Neural cell (in vitro differentiated cells): ENCODE measurements around the gene TCF23. TPM values are rescaled to one million over a fixed set of nuclear protein-coding genes. Genes with fewer than 3 reads are reported as not detected.

Source experiments
- H2AFZ ChIP-seq: fragments of 200-600, 300-800 bp; sonication (generic), shearing (Covaris generic); 2 replicates; pipeline ENCODE4 v1.6.0; 2014; ENCODE audit warnings: low read depth, mild to moderate bottlenecking, antibody characterized with exemption, low read length, moderate library complexity
- H3F3A ChIP-seq: fragments of 200-600 bp; shearing (Covaris generic); 2 replicates; pipeline ENCODE4 v1.6.1; 2016; ENCODE audit warnings: mild to moderate bottlenecking, moderate library complexity, mixed read lengths, antibody characterized with exemption, low read length; ENCODE audit not compliant: insufficient read depth, poor library complexity, severe bottlenecking
- H3K27ac ChIP-seq: fragments of 200-600, 300-800 bp; sonication (generic), shearing (Covaris generic); 2 replicates; pipeline ENCODE4 v1.5.1; 2014; ENCODE audit warnings: mild to moderate bottlenecking, low read length, moderate library complexity
- H3K27me3 ChIP-seq: fragments of 300-800, 200-600 bp; sonication (generic), shearing (Covaris generic); 2 replicates; pipeline ENCODE4 v1.6.0; 2014; ENCODE audit warnings: mild to moderate bottlenecking, low read depth, low read length, moderate library complexity; ENCODE audit not compliant: insufficient read depth
- H3K36me3 ChIP-seq: fragments of 300-800, 200-600 bp; sonication (generic), shearing (Covaris generic); 2 replicates; pipeline ENCODE4 v1.5.1; 2014; ENCODE audit warnings: mild to moderate bottlenecking, antibody characterized with exemption, low read length, moderate library complexity; ENCODE audit not compliant: insufficient read depth
- H3K4me2 ChIP-seq: fragments of 300-800, 200-600 bp; sonication (generic), shearing (Covaris generic); 2 replicates; pipeline ENCODE4 v1.6.0; 2014; ENCODE audit warnings: mild to moderate bottlenecking, low read length
- H3K4me3 ChIP-seq: fragments of 300-800, 200-600 bp; sonication (generic), shearing (Covaris generic); 2 replicates; pipeline ENCODE4 v1.5.1; 2014; ENCODE audit warnings: mild to moderate bottlenecking, low read length, moderate library complexity
- H3K79me2 ChIP-seq: fragments of 200-600 bp; shearing (Covaris generic); replicated peaks from 2 replicates; pipeline ENCODE4 v1.6.0; 2014; ENCODE audit warnings: mild to moderate bottlenecking, low read length, moderate library complexity; ENCODE audit not compliant: insufficient read depth
- H3K9ac ChIP-seq: fragments of 300-800, 200-600 bp; sonication (generic), shearing (Covaris generic); 2 replicates; pipeline ENCODE4 v1.6.1; 2016; ENCODE audit warnings: mild to moderate bottlenecking, low read length, mixed read lengths
- H3K9me2 ChIP-seq: fragments of 200-600 bp; shearing (Covaris generic); 2 replicates; pipeline ENCODE4 v1.6.1; 2016; ENCODE audit warnings: mild to moderate bottlenecking, low read length, mixed read lengths; ENCODE audit not compliant: insufficient read depth
- H3K9me3 ChIP-seq: fragments of 200-600, 300-800 bp; sonication (generic), shearing (Covaris generic); 2 replicates; pipeline ENCODE4 v1.6.1; 2016; ENCODE audit warnings: mild to moderate bottlenecking, mixed run types, low read length, moderate library complexity, mixed read lengths
- H4K20me1 ChIP-seq: fragments of 200-600 bp; shearing (Covaris generic); 2 replicates; pipeline ENCODE4 v1.6.1; 2016; ENCODE audit warnings: mild to moderate bottlenecking, mixed run types; ENCODE audit not compliant: insufficient read depth
- EP300 ChIP-seq: fragments of 450-650 bp; conservative IDR thresholded peaks from 2 replicates; pipeline ENCODE4 v1.6.1; 2014; ENCODE audit warnings: antibody characterized with exemption, mild to moderate bottlenecking, moderate library complexity; ENCODE audit not compliant: poor library complexity, severe bottlenecking
- EZH2 ChIP-seq: fragments of 200-600, 300-800 bp; shearing (Covaris generic), sonication (generic); IDR thresholded peaks from 2 replicates; pipeline ENCODE4 v1.6.1; 2014; ENCODE audit warnings: antibody characterized with exemption, low read length, borderline replicate concordance, mild to moderate bottlenecking; ENCODE audit not compliant: insufficient read depth, poor library complexity, severe bottlenecking
- MXI1 ChIP-seq: fragments of 450-650 bp; conservative IDR thresholded peaks from 2 replicates; pipeline ENCODE4 v1.6.1; 2014; ENCODE audit warnings: antibody characterized with exemption, mild to moderate bottlenecking; ENCODE audit not compliant: poor library complexity, severe bottlenecking
- POLR2AphosphoS5 ChIP-seq: IDR thresholded peaks from 2 replicates; pipeline ENCODE4 v1.6.1; 2012
- RAD21 ChIP-seq: fragments of 450-650 bp; conservative IDR thresholded peaks from 2 replicates; pipeline ENCODE4 v1.6.1; 2014; ENCODE audit warnings: antibody characterized with exemption, mild to moderate bottlenecking, moderate library complexity
- SMC3 ChIP-seq: fragments of 450-650 bp; conservative IDR thresholded peaks from 2 replicates; pipeline ENCODE4 v1.6.1; 2014; ENCODE audit warnings: antibody characterized with exemption, mild to moderate bottlenecking, moderate library complexity; ENCODE audit not compliant: poor library complexity
- TAF1 ChIP-seq: IDR thresholded peaks from 2 replicates; pipeline ENCODE4 v1.6.1; 2012; ENCODE audit warnings: low read depth
- polyA plus RNA-seq: library from polyadenylated mRNA; depleted of rRNA; stranded (reverse); fragments of >200 nt; gene quantifications from 2 replicates; pipeline ENCODE4 v1.2.3, GENCODE V29; 2014
- TF ChIP-seq, protein P1 (sequence below): fragments of 450-650 bp; IDR thresholded peaks from 2 replicates; pipeline ENCODE4 v1.5.1; 2014; ENCODE audit warnings: antibody characterized with exemption, mild to moderate bottlenecking, moderate library complexity; ENCODE audit not compliant: poor library complexity, severe bottlenecking
- TF ChIP-seq, protein P2 (sequence below): IDR thresholded peaks from 2 replicates; pipeline ENCODE4 v1.6.1; 2012; ENCODE audit warnings: borderline replicate concordance

TCF23 gene
- polyA plus RNA-seq, 1 donor from 2014 or later = not detected

DNA sequence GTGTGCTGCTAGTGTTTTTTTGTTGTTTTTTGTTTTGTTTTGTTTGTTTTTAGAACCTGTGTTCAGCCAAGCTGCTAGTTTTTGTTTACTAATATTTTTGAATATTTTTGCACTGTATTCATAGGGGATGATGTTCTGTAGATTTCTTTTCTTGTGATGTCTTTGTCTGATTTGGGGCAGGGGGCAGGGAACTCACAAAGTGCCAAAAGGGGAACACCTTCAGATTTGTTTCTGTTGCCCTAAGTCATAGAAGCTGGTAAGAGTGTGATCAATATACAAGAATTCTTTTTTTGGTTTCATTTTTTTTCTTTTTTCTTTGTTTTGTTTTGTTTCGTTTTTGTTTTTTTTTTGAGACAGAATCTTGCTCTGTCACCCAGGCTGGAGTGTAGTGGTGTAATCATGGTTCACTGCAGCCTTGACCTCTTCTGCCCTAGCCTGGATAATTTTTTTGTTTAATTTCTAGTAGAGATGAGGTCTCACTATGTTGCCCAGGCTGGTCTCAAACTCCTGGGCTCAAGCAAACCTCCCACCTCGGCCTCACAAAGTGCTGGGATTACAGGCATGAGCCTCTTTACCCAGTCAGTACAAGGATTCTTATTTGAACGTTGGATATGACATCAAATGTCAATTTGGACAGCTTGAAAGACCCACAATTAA lies 30.7 kb downstream of the TCF23 start:
- Histone ChIP-seq H3K4me3 (no peak overlapping the region), H2AFZ (no peak overlapping the region), H3K4me2 (no peak overlapping the region), H3K9me3 (no peaks in the 10 kb centered on the region), H3F3A (no peaks in the 10 kb centered on the region), H3K9me2 (no peaks in the 10 kb centered on the region), H3K9ac (no peak overlapping the region), H3K27me3 (no peaks in the 10 kb centered on the region), H3K36me3 (no peaks in the 10 kb centered on the region), H4K20me1 (no peaks in the 10 kb centered on the region), H3K27ac (no peak overlapping the region), H3K79me2 (no peaks in the 10 kb centered on the region)
- no peak for TF ChIP-seq TAF1
- no peak for TF ChIP-seq RAD21
- no peak for TF ChIP-seq EZH2
- no peak for TF ChIP-seq SMC3
- TF ChIP-seq, protein P1, sequence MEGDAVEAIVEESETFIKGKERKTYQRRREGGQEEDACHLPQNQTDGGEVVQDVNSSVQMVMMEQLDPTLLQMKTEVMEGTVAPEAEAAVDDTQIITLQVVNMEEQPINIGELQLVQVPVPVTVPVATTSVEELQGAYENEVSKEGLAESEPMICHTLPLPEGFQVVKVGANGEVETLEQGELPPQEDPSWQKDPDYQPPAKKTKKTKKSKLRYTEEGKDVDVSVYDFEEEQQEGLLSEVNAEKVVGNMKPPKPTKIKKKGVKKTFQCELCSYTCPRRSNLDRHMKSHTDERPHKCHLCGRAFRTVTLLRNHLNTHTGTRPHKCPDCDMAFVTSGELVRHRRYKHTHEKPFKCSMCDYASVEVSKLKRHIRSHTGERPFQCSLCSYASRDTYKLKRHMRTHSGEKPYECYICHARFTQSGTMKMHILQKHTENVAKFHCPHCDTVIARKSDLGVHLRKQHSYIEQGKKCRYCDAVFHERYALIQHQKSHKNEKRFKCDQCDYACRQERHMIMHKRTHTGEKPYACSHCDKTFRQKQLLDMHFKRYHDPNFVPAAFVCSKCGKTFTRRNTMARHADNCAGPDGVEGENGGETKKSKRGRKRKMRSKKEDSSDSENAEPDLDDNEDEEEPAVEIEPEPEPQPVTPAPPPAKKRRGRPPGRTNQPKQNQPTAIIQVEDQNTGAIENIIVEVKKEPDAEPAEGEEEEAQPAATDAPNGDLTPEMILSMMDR = no peak
- no peak for TF ChIP-seq EP300
- TF ChIP-seq MXI1 = no peak
- TF ChIP-seq POLR2AphosphoS5 = no peak

DNA sequence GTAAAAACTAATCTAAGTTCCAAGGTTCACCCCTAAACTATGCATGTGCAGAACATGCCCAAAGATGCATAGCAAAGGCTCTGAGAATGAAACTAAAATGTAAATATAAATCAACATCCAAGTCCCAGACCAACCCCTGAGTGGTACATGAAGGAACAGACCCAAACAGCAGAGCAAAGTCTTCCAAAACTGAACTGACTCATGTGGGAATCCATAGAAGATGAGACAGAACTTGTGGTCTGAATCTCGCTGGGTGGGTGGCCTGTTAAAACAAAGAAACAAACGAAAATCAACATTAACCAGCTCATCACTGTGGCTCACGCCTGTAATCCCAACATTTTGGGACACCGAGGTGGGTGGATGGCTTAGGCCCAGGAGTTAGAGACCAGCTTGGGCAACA lies 33.5 kb downstream of the TCF23 start:
- no peak overlapping the region for H3K27ac ChIP-seq
- H3K9ac ChIP-seq = no peak overlapping the region
- no peaks in the 10 kb centered on the region for H4K20me1 ChIP-seq
- H3F3A ChIP-seq = no peaks in the 10 kb centered on the region
- H3K27me3 ChIP-seq = no peaks in the 10 kb centered on the region
- TF ChIP-seq POLR2AphosphoS5 (no peak), RAD21 (no peak), TAF1 (no peak), EZH2 (no peak), SMC3 (no peak), EP300 (no peak), MXI1 (no peak)
- TF ChIP-seq, protein P2, sequence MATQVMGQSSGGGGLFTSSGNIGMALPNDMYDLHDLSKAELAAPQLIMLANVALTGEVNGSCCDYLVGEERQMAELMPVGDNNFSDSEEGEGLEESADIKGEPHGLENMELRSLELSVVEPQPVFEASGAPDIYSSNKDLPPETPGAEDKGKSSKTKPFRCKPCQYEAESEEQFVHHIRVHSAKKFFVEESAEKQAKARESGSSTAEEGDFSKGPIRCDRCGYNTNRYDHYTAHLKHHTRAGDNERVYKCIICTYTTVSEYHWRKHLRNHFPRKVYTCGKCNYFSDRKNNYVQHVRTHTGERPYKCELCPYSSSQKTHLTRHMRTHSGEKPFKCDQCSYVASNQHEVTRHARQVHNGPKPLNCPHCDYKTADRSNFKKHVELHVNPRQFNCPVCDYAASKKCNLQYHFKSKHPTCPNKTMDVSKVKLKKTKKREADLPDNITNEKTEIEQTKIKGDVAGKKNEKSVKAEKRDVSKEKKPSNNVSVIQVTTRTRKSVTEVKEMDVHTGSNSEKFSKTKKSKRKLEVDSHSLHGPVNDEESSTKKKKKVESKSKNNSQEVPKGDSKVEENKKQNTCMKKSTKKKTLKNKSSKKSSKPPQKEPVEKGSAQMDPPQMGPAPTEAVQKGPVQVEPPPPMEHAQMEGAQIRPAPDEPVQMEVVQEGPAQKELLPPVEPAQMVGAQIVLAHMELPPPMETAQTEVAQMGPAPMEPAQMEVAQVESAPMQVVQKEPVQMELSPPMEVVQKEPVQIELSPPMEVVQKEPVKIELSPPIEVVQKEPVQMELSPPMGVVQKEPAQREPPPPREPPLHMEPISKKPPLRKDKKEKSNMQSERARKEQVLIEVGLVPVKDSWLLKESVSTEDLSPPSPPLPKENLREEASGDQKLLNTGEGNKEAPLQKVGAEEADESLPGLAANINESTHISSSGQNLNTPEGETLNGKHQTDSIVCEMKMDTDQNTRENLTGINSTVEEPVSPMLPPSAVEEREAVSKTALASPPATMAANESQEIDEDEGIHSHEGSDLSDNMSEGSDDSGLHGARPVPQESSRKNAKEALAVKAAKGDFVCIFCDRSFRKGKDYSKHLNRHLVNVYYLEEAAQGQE = no peak
- TF ChIP-seq, protein P1 = no peak
- no peaks in the 10 kb centered on the region for H3K9me2 ChIP-seq
- no peak overlapping the region for H3K4me2 ChIP-seq
- H3K4me3 ChIP-seq = no peak overlapping the region
- H2AFZ ChIP-seq = no peak overlapping the region
- H3K9me3 ChIP-seq = no peaks in the 10 kb centered on the region
- no peaks in the 10 kb centered on the region for H3K79me2 ChIP-seq
- H3K36me3 ChIP-seq = no peaks in the 10 kb centered on the region
